ENCODE results near the gene MPC1L. TPM values are rescaled to one million over a fixed set of nuclear protein-coding genes. Genes with fewer than 3 reads are reported as not detected.

Gene MPC1L
- total RNA-seq, 1 experiment from 2014 or later = not detected

- no peaks in the 10 kb centered on the region for H3K9me2 ChIP-seq (replicated peaks; ENCODE audit: low read length)
- TF ChIP-seq EZH2phosphoT487 (IDR thresholded peaks at IDR 0.05; ENCODE audit: borderline replicate concordance, low read length) = no peak
- no peak for TF ChIP-seq EZH2 (IDR thresholded peaks at IDR 0.05; ENCODE audit: low read length, unreplicated experiment)
- TF ChIP-seq CTCF (conservative IDR thresholded peaks at IDR 0.05; ENCODE audit: low read depth, low read length) = no peak
- ChIA-PET POLR2A (ENCODE audit: unreplicated experiment) (no interaction called here), CTCF (no interaction called here)
- H3F3A ChIP-seq (ENCODE audit: low read length, unreplicated experiment) = no peaks in the 10 kb centered on the region
- no peak overlapping the region for H3K4me2 ChIP-seq (ENCODE audit: low read length)
- no peaks in the 10 kb centered on the region for H3K79me2 ChIP-seq (ENCODE audit: low read length)
- H3K27ac ChIP-seq (ENCODE audit: low read length) = no peak overlapping the region
- H3K4me3 ChIP-seq (ENCODE audit: low read length) = no peak overlapping the region
- H3K36me3 ChIP-seq (ENCODE audit: low read depth, low read length) = no peaks in the 10 kb centered on the region
- no peak overlapping the region for H2AFZ ChIP-seq (ENCODE audit: low read length)
- no peaks in the 10 kb centered on the region for H3K4me1 ChIP-seq (ENCODE audit: insufficient read depth, low read length)
- no TSS peak for BruUV-seq (replicated peaks)
- H3K9ac ChIP-seq (ENCODE audit: low read length) = no peak overlapping the region
- DNase-seq = no peak
- no peak for ATAC-seq
- intact Hi-C loops (cut with micrococcal nuclease) = no loop called here
- H3K27me3 ChIP-seq (ENCODE audit: low read length) = no peaks in the 10 kb centered on the region
- no peaks in the 10 kb centered on the region for H4K20me1 ChIP-seq (ENCODE audit: low read length)
- H3K9me3 ChIP-seq (ENCODE audit: low read length) = no peaks in the 10 kb centered on the region
These were observed 7.3 kb upstream of the MPC1L start for GRCh38 chrX:40615976-40616375.

DNA sequence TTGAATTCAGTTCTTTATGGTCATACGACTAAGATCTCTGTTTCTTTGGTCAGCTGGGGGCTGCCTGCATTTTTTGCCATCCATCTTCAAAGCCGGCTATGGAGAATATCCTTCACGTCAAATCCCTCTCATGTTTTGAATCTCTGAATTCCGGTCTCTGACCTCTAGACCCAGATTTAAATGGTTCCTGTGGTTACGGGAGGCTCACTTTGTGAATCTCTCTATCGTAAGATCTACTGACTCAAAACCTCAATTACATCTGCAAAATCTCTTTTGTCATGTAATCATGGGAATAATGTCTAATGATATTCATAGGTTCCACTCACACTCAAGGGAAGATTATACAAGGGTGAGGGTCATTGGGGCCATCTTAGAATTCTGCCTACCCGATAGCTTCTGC lies 5.7 kb upstream of the MPC1L start:
- BruUV-seq (replicated peaks) = no TSS peak
- Histone ChIP-seq H3K4me3 (ENCODE audit: low read length) (no peak overlapping the region), H3K36me3 (ENCODE audit: low read depth, low read length) (no peaks in the 10 kb centered on the region), H2AFZ (ENCODE audit: low read length) (no peak overlapping the region), H4K20me1 (ENCODE audit: low read length) (no peaks in the 10 kb centered on the region), H3K79me2 (ENCODE audit: low read length) (no peaks in the 10 kb centered on the region), H3K9me2 (replicated peaks; ENCODE audit: low read length) (no peaks in the 10 kb centered on the region), H3K27ac (ENCODE audit: low read length) (no peak overlapping the region), H3K4me2 (ENCODE audit: low read length) (no peak overlapping the region), H3K4me1 (ENCODE audit: insufficient read depth, low read length) (no peaks in the 10 kb centered on the region), H3K9ac (ENCODE audit: low read length) (no peak overlapping the region), H3K27me3 (ENCODE audit: low read length) (no peaks in the 10 kb centered on the region), H3K9me3 (ENCODE audit: low read length) (no peaks in the 10 kb centered on the region), H3F3A (ENCODE audit: low read length, unreplicated experiment) (no peaks in the 10 kb centered on the region)
- POLR2A ChIA-PET (ENCODE audit: unreplicated experiment) = interaction anchor here (0.5 kb wide), 1 partner anchor 8 kb away, joined by 4 read pairs; no protein-coding TSS in a partner anchor
- DNase-seq = no peak
- no peak for ATAC-seq
- TF ChIP-seq EZH2phosphoT487 (IDR thresholded peaks at IDR 0.05; ENCODE audit: borderline replicate concordance, low read length) (no peak), CTCF (conservative IDR thresholded peaks at IDR 0.05; ENCODE audit: low read depth, low read length) (no peak), EZH2 (IDR thresholded peaks at IDR 0.05; ENCODE audit: low read length, unreplicated experiment) (no peak)
- intact Hi-C loops (cut with micrococcal nuclease) = no loop called here
- CTCF ChIA-PET = no interaction called here

GRCh38 chrX:40622479-40623138 lies 619 bp upstream of the MPC1L start:
- Histone ChIP-seq H3F3A (ENCODE audit: low read length, unreplicated experiment) (no peaks in the 10 kb centered on the region), H3K27me3 (ENCODE audit: low read length) (no peaks in the 10 kb centered on the region), H3K9me3 (ENCODE audit: low read length) (no peaks in the 10 kb centered on the region), H3K36me3 (ENCODE audit: low read depth, low read length) (no peaks in the 10 kb centered on the region), H3K4me1 (ENCODE audit: insufficient read depth, low read length) (no peaks in the 10 kb centered on the region), H3K79me2 (ENCODE audit: low read length) (no peaks in the 10 kb centered on the region), H4K20me1 (ENCODE audit: low read length) (no peaks in the 10 kb centered on the region), H3K9me2 (replicated peaks; ENCODE audit: low read length) (no peaks in the 10 kb centered on the region), H3K27ac (ENCODE audit: low read length) (no peak overlapping the region), H3K9ac (ENCODE audit: low read length) (no peak overlapping the region), H2AFZ (ENCODE audit: low read length) (no peak overlapping the region), H3K4me2 (ENCODE audit: low read length) (no peak overlapping the region), H3K4me3 (ENCODE audit: low read length) (no peak overlapping the region)
- TF ChIP-seq EZH2phosphoT487 (IDR thresholded peaks at IDR 0.05; ENCODE audit: borderline replicate concordance, low read length) (no peak), CTCF (conservative IDR thresholded peaks at IDR 0.05; ENCODE audit: low read depth, low read length) (no peak), EZH2 (IDR thresholded peaks at IDR 0.05; ENCODE audit: low read length, unreplicated experiment) (no peak)
- ChIA-PET POLR2A (ENCODE audit: unreplicated experiment) (interaction anchor here (0.5 kb wide), 1 partner anchor 440 kb away, joined by 4 read pairs; no protein-coding TSS in a partner anchor), CTCF (no interaction called here)
- DNase-seq = no peak
- no peak for ATAC-seq
- intact Hi-C loops (cut with micrococcal nuclease) = no loop called here
- BruUV-seq (replicated peaks) = no TSS peak
